ENCODE data around the gene SLC30A1. TPM values are rescaled to one million over a fixed set of nuclear protein-coding genes. Genes with fewer than 3 reads are reported as not detected.

The SLC30A1 gene
- total and polyA plus RNA-seq, 2 of the 13 experiments (the other 11 are each of a cell fraction or from before 2014, with no cell fraction given) = 5.9 to 24.4 TPM

- TF ChIP-seq HOXD1 (CRISPR knock-in tag; IDR thresholded peaks at IDR 0.05) = peak; percentile 51; the same call in 1 of the 2 replicates
- TF ChIP-seq GPN1 (CRISPR knock-in tag; IDR thresholded peaks at IDR 0.05; ENCODE audit: borderline replicate concordance) = no peak
- peak; percentile 84; the same call in 1 of the 2 replicates for TF ChIP-seq ZMYM3 (CRISPR knock-in tag; IDR thresholded peaks at IDR 0.05)
- peak; percentile 25 for TF ChIP-seq ZNF264 (CRISPR knock-in tag; IDR thresholded peaks at IDR 0.05)
- TF ChIP-seq RERE (CRISPR knock-in tag; IDR thresholded peaks at IDR 0.05; ENCODE audit: low read depth) = peak; percentile 75
- peak; percentile 98 for TF ChIP-seq SALL1 (CRISPR knock-in tag; IDR thresholded peaks at IDR 0.05)
- TF ChIP-seq TOE1 (CRISPR knock-in tag; IDR thresholded peaks at IDR 0.05) = no peak
- no peak for TF ChIP-seq ZXDC (CRISPR knock-in tag; IDR thresholded peaks at IDR 0.05)
- TF ChIP-seq SOX5 (CRISPR knock-in tag; IDR thresholded peaks at IDR 0.05; ENCODE audit: borderline replicate concordance) = peak; percentile 96
- peak; percentile 88; the same call in 1 of the 2 replicates for TF ChIP-seq FOXK1 (CRISPR knock-in tag; IDR thresholded peaks at IDR 0.05; ENCODE audit: borderline replicate concordance, low read depth)
- TF ChIP-seq ZFP36L2 (CRISPR knock-in tag; IDR thresholded peaks at IDR 0.05) = no peak
- no peak for TF ChIP-seq ZNF18 (CRISPR knock-in tag; IDR thresholded peaks at IDR 0.05; ENCODE audit: insufficient replicate concordance)
- TF ChIP-seq ZNF513 (CRISPR knock-in tag; conservative IDR thresholded peaks at IDR 0.05) = no peak
- TF ChIP-seq DRAP1 (CRISPR knock-in tag; IDR thresholded peaks at IDR 0.05) = peak; percentile 42; the same call in 1 of the 2 replicates
- peak; percentile 38; the same call in 1 of the 2 replicates for TF ChIP-seq IKZF5 (CRISPR knock-in tag; IDR thresholded peaks at IDR 0.05)
- TF ChIP-seq HOXA5 (CRISPR knock-in tag; IDR thresholded peaks at IDR 0.05) = 0 out of 2 replicates have a peak, but pooled peaks have one; percentile 50
- TF ChIP-seq ZFP37 (CRISPR knock-in tag; IDR thresholded peaks at IDR 0.05; ENCODE audit: borderline replicate concordance) = peak; percentile 79
Measured at GRCh38 chr1:211603191-211603701, 24.3 kb upstream of the SLC30A1 start (continued).

All from HepG2 (cell line).